A673 (cell line): ENCODE results near the gene MEI4. TPM values are rescaled to one million over a fixed set of nuclear protein-coding genes. Genes with fewer than 3 reads are reported as not detected.

Source experiments
- BruUV-seq: library from RNA; stranded (reverse); fragments of 400-500 nt; replicated peaks from 2 replicates; lab custom pipeline; 2021; lab: Mats Ljungman, UMichigan
- CTCF ChIA-PET: fragments of 300-600 bp; sonication (Branson Sonifier 250); formaldehyde crosslinking; loops from one replicate; lab custom pipeline; 2022; ENCODE audit warnings: antibody characterized with exemption; lab: Charles Lee
- POLR2A ChIA-PET: fragments of 300-600 bp; sonication (Branson Sonifier 250); formaldehyde crosslinking; loops from one replicate; lab custom pipeline; 2022; ENCODE audit warnings: antibody characterized with exemption; ENCODE audit not compliant: low non-redundant PET; lab: Charles Lee
- DNase-seq: peaks from one replicate; pipeline ENCODE4 v3.0.0-alpha.2; 2015; ENCODE audit warnings: low spot score
- H3K27ac ChIP-seq: fragments of 200-600 bp; sonication (generic); 2 replicates; pipeline ENCODE4 v1.5.1; 2016; ENCODE audit warnings: mixed run types, low read depth, mild to moderate bottlenecking, mixed read lengths, antibody characterized with exemption, low read length; ENCODE audit not compliant: poor library complexity, severe bottlenecking
- H3K27me3 ChIP-seq: fragments of 200-600 bp; sonication (generic); replicated peaks from 2 replicates; pipeline ENCODE4 v1.6.1; 2017; ENCODE audit warnings: mixed run types, low read depth, mild to moderate bottlenecking, mixed read lengths, antibody characterized with exemption, low read length; ENCODE audit not compliant: insufficient read depth, poor library complexity
- H3K36me3 ChIP-seq: fragments of 200-600 bp; sonication (generic); 2 replicates; pipeline ENCODE4 v1.6.1; 2016; ENCODE audit warnings: mixed run types, mild to moderate bottlenecking, mixed read lengths, antibody characterized with exemption, low read length; ENCODE audit not compliant: insufficient read depth, poor library complexity, severe bottlenecking
- H3K4me1 ChIP-seq: fragments of 200-600 bp; sonication (generic); 2 replicates; pipeline ENCODE4 v1.6.1; 2017; ENCODE audit warnings: mixed run types, mild to moderate bottlenecking, mixed read lengths, antibody characterized with exemption, low read length; ENCODE audit not compliant: insufficient read depth, poor library complexity, severe bottlenecking
- H3K4me3 ChIP-seq: fragments of 200-600 bp; sonication (generic); 2 replicates; pipeline ENCODE4 v1.5.1; 2016; ENCODE audit warnings: low read depth, mixed run types, mild to moderate bottlenecking, mixed read lengths, low read length; ENCODE audit not compliant: poor library complexity, severe bottlenecking
- H3K9me3 ChIP-seq: fragments of 200-600 bp; sonication (generic); 2 replicates; pipeline ENCODE4 v1.6.1; 2016; ENCODE audit warnings: mixed run types, low read depth, mild to moderate bottlenecking, mixed read lengths, antibody characterized with exemption, low read length; ENCODE audit not compliant: poor library complexity, severe bottlenecking
- EZH2 ChIP-seq: fragments of 200-600 bp; sonication (generic); IDR thresholded peaks from 2 replicates; pipeline ENCODE4 v1.6.1; 2017; ENCODE audit warnings: borderline replicate concordance, low read depth, mild to moderate bottlenecking, mixed read lengths, antibody characterized with exemption, low read length; ENCODE audit not compliant: poor library complexity, severe bottlenecking
- intact Hi-C: fragments of 100-400 bp; cut with micrococcal nuclease; formaldehyde crosslinking; loops from one replicate; pipeline ENCODE4 v1.10.0; 2022; ENCODE audit not compliant: unreplicated experiment
- total RNA-seq: library from RNA; stranded (reverse); gene quantifications from 2 replicates; pipeline ENCODE4 v1.2.3, GENCODE V29; 2021
- TF ChIP-seq, protein P1 (sequence below): fragments of 300-800, 200-600 bp; sonication (generic); conservative IDR thresholded peaks from 2 replicates; pipeline ENCODE4 v1.5.1; 2017; ENCODE audit warnings: low read depth, mild to moderate bottlenecking, antibody characterized with exemption, low read length, moderate library complexity, mixed read lengths

Gene MEI4
- total RNA-seq, 1 experiment from 2014 or later: not detected

DNA sequence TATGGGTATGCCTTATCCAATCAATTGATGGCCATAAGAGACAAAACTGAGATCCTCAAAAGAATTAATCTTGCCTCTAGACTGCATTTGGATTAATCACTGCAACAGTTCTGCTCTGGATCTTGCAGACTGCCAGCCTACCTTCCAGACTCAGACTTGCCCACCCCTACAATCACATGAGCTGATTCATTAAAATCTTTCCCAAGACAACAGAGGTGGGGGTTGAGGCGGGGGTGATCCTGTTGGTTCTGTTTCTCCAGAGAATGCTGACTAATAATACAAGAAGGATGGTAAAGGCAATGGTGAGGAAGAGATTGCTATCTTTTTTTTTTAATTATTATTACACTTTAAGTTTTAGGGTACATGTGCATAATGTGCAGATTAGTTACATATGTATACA lies 43.7 kb upstream of the MEI4 start:
- intact Hi-C loops: no loop called here
- Histone ChIP-seq H3K36me3 (no peaks in the 10 kb centered on the region), H3K9me3 (no peaks in the 10 kb centered on the region), H3K27me3 (no peaks in the 10 kb centered on the region), H3K4me3 (no peak overlapping the region), H3K27ac (no peak overlapping the region), H3K4me1 (no peaks in the 10 kb centered on the region)
- BruUV-seq: no TSS peak
- DNase-seq: no peak
- POLR2A ChIA-PET: no interaction called here
- CTCF ChIA-PET: no interaction called here
- TF ChIP-seq, protein P1, sequence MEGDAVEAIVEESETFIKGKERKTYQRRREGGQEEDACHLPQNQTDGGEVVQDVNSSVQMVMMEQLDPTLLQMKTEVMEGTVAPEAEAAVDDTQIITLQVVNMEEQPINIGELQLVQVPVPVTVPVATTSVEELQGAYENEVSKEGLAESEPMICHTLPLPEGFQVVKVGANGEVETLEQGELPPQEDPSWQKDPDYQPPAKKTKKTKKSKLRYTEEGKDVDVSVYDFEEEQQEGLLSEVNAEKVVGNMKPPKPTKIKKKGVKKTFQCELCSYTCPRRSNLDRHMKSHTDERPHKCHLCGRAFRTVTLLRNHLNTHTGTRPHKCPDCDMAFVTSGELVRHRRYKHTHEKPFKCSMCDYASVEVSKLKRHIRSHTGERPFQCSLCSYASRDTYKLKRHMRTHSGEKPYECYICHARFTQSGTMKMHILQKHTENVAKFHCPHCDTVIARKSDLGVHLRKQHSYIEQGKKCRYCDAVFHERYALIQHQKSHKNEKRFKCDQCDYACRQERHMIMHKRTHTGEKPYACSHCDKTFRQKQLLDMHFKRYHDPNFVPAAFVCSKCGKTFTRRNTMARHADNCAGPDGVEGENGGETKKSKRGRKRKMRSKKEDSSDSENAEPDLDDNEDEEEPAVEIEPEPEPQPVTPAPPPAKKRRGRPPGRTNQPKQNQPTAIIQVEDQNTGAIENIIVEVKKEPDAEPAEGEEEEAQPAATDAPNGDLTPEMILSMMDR: no peak
- TF ChIP-seq EZH2: no peak

DNA sequence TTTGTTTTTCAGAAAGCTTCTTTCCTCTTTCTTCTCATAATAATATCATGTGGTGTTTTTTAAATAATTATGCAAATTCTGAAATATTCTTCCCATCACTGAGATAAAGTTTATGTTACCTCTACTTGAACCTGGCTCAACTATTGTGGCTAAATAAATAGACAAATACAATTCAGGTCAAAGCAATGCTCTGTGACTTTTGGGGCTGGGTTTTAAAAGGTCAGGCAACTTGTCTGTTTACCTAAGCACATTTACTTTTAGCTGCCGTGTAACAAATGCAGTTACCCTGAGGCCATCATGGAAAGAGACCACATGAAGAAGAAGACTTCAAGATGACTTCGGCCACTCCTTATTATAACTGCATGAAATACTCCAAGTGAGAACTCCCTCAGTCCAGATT lies 33.7 kb upstream of the MEI4 start:
- BruUV-seq: no TSS peak
- TF ChIP-seq, protein P1: no peak
- no peak for TF ChIP-seq EZH2
- no peaks in the 10 kb centered on the region for H3K36me3 ChIP-seq
- H3K4me3 ChIP-seq: no peak overlapping the region
- ChIA-PET CTCF (no interaction called here), POLR2A (no interaction called here)
- H3K27me3 ChIP-seq: no peaks in the 10 kb centered on the region
- no peaks in the 10 kb centered on the region for H3K9me3 ChIP-seq
- intact Hi-C loops: no loop called here
- DNase-seq: no peak
- no peak overlapping the region for H3K27ac ChIP-seq
- no peaks in the 10 kb centered on the region for H3K4me1 ChIP-seq

GRCh38 chr6:77620278-77620882 lies 32.5 kb upstream of the MEI4 start:
- Histone ChIP-seq H3K4me3 (no peak overlapping the region), H3K4me1 (no peaks in the 10 kb centered on the region), H3K36me3 (no peaks in the 10 kb centered on the region), H3K27ac (no peak overlapping the region), H3K27me3 (no peaks in the 10 kb centered on the region), H3K9me3 (no peaks in the 10 kb centered on the region)
- no peak for TF ChIP-seq EZH2
- TF ChIP-seq, protein P1: peak; percentile 63
- CTCF ChIA-PET: no interaction called here
- BruUV-seq: no TSS peak
- POLR2A ChIA-PET: no interaction called here
- DNase-seq: peak; percentile 7
- intact Hi-C loops: loop anchor here (10.0 kb wide), 1 partner anchor 1194 kb away; no protein-coding TSS in a partner anchor
